Coronary artery (tissue), 2 donors: ENCODE measurements around the gene NPAS3.

ENCODE experiments used
- DNase-seq: peaks from one replicate; pipeline ENCODE4 v3.0.0-alpha.2; 2017; ENCODE audit warnings: low spot score
- H3K27ac ChIP-seq, 2 donors: fragments of 200-600 bp; sonication (generic); one replicate each; pipeline ENCODE4 v1.5.1; 2016 to 2019
- H3K4me3 ChIP-seq: fragments of 200-600 bp; sonication (generic); 2 replicates; pipeline ENCODE4 v1.5.1; 2016; ENCODE audit warnings: mild to moderate bottlenecking, moderate library complexity
- CTCF ChIP-seq: fragments of 200-600 bp; sonication (generic); IDR thresholded peaks from one replicate; pipeline ENCODE4 v1.5.1; 2019; ENCODE audit warnings: antibody characterized with exemption

The NPAS3 gene

GRCh38 chr14:33331176-33331949, 392.7 kb downstream of the NPAS3 start:
- H3K27ac ChIP-seq, result no peak overlapping the region
- no peak for DNase-seq
- H3K4me3 ChIP-seq, result no peak overlapping the region
- TF ChIP-seq CTCF, result no peak

GRCh38 chr14:33332497-33332896, 393.8 kb downstream of the NPAS3 start:
- TF ChIP-seq CTCF, result no peak
- no peak overlapping the region for H3K27ac ChIP-seq
- no peak for DNase-seq
- H3K4me3 ChIP-seq, result no peak overlapping the region

GRCh38 chr14:33335366-33335765, 396.7 kb downstream of the NPAS3 start:
- DNase-seq, result no peak
- TF ChIP-seq CTCF, result no peak
- Histone ChIP-seq H3K27ac (no peak overlapping the region), H3K4me3 (no peak overlapping the region)

GRCh38 chr14:33342299-33342974, 403.8 kb downstream of the NPAS3 start:
- TF ChIP-seq CTCF, result no peak

GRCh38 chr14:33343016-33343415, 404.3 kb downstream of the NPAS3 start:
- H3K4me3 ChIP-seq, result no peak overlapping the region
- TF ChIP-seq CTCF, result no peak
- no peak for DNase-seq
- no peak overlapping the region for H3K27ac ChIP-seq

More at GRCh38 chr14:33342299-33342974, 403.8 kb downstream of the NPAS3 start:
- no peak for DNase-seq
- no peak overlapping the region for H3K4me3 ChIP-seq
- H3K27ac ChIP-seq, result no peak overlapping the region

GRCh38 chr14:33347796-33348195, 409.1 kb downstream of the NPAS3 start:
- no peak overlapping the region for H3K27ac ChIP-seq

More at GRCh38 chr14:33347796-33348195, 409.1 kb downstream of the NPAS3 start:
- H3K4me3 ChIP-seq, result no peak overlapping the region
- no peak for DNase-seq
- no peak for TF ChIP-seq CTCF
